GM21619 (cell line): Measurements from ENCODE around the gene LCN2.

Source experiments
- ATAC-seq: cut with Tn5 transposase; IDR thresholded peaks from one replicate; pipeline ENCODE4 v1.9.1; 2021; ENCODE audit not compliant: unreplicated experiment

Gene LCN2

GRCh38 chr9:128148509-128149000 is 698 bp upstream of the LCN2 start:
- no peak for ATAC-seq

DNA sequence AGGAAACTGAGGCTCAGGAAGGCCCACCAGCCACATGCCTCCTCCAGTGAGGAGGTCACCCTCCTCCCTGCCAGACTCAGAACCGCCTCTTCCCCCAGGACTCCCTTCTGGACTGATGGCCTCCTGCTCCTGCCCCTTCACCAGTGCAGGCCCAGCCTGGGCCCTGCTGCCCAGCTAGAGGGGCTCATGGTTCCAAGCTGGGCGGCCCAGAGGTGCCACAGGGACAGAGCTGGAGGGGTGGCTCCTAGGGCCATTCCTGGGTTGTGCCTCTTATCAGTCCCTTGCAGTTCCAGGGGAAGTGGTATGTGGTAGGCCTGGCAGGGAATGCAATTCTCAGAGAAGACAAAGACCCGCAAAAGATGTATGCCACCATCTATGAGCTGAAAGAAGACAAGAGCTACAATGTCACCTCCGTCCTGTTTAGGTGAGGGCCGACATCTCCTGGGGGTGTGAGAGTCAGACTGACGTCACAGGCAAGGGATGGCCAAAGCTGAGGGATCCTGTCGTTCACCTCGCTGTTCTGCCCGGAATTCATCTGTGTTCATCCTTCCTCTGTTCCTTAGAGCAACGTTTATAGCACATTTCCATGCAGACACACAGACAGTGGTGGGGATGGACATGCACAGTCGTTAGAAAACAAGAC is 819 bp downstream of the LCN2 start:
- ATAC-seq = no peak

- ATAC-seq = no peak
These were observed 1.5 kb downstream of the LCN2 start for GRCh38 chr9:128150594-128151308.

DNA sequence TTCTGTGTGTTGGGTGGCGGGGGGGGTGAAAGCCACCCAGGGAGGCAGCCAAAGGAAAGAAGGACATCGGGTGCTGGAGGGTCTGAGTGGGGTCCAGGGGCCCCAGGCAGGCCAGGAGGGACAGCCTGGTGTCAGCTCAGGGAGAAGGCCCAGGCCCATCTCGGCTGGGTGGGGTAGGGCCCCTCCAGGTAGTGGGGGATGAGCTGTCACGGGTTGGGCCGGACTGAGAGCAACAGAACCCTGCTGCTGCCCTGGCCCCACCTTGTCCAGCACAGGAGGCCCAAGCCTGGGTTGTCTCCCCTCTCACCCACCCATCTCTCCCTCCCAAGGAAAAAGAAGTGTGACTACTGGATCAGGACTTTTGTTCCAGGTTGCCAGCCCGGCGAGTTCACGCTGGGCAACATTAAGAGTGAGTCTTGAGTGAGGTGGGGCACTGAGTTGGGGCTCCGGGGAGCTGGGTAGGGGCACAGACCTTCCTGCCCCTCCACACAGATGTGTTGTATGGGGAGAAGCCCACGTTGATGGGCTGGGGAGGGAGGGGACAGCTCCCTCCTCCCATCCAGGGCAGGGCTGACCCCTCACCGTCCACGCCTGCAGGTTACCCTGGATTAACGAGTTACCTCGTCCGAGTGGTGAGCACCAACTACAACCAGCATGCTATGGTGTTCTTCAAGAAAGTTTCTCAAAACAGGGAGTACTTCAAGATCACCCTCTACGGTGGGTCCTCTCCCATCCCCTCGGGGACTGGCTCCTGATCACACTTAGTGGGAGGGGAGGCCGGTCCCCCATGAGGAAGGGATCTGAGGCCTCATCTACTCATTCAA is 2.3 kb downstream of the LCN2 start:
- no peak for ATAC-seq

GRCh38 chr9:128152133-128153059 is 3.1 kb downstream of the LCN2 start:
- ATAC-seq = no peak

GRCh38 chr9:128153060-128153946 is 4.0 kb downstream of the LCN2 start:
- no peak for ATAC-seq

DNA sequence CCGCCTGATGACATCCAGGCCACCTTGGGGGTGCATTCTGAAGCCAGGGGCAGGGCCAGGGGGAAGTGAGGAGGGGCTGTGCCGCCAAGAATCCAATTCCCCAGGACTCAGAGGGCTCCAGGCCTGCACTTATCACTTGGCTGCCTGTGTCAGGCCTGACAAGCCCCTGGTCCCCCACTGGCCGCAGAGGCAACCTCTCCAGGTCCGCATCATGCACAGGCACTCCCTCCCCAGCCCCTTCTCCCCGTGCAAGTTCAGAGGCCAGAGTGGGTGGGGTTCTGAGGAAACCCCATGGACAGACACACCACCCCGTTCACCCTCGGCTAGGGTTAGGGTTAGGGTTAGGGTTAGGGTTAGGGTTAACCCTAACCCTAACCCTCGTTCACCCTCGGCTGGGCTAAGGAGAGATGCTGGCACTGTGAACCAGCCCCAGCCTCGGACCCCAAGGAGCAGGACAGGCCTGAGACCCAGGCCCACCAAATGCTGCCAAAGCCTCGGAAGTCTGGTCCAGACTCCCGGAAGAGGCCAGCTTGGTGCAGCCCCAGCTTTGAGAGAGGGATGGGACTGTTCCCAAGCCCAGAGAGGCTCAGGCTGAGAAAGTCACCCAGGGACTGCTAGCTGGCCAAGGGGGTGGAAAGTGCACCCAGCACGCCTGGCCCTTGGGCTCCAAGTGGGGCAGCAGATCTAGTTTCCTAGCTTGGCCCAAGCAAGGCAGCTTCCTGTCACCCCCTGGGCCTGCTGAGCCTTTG is 4.9 kb downstream of the LCN2 start:
- no peak for ATAC-seq

- ATAC-seq = no peak
These were observed 6.7 kb downstream of the LCN2 start for GRCh38 chr9:128155736-128156500.

- ATAC-seq = no peak
These were observed 10.2 kb downstream of the LCN2 start for GRCh38 chr9:128159522-128159783.

GRCh38 chr9:128159784-128160602 is 10.7 kb downstream of the LCN2 start, which contains the start of gene BBLN:
Gene BBLN, plus strand, starts transcription at chr9:128160265. Its CDS starts 143 bp downstream, at chr9:128160408.
- peak; percentile 68 for ATAC-seq

DNA sequence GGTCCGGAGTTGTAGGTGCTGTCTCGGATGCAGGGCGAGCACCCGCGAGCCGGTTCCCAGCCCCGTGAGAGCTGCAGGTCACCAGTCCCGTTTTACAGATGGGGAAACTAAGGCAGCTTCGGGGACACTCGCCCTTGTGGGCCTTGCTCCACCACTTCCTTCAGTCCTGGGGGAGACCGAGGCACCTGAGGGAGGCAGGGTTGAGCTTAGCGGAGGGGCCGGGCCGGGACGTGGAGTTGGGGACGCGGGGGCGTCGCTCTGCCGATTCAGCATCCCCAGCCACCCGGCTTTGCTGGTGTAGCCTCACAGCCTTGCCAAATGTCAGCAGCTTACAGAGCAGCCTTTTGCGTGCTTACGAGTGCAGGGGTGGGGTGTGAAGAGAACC is 11.3 kb downstream of the LCN2 start:
- ATAC-seq = peak; percentile 5

GRCh38 chr9:128161215-128161902 is 12.1 kb downstream of the LCN2 start:
- ATAC-seq = no peak

GRCh38 chr9:128162215-128163026 is 13.2 kb downstream of the LCN2 start:
- ATAC-seq = no peak

DNA sequence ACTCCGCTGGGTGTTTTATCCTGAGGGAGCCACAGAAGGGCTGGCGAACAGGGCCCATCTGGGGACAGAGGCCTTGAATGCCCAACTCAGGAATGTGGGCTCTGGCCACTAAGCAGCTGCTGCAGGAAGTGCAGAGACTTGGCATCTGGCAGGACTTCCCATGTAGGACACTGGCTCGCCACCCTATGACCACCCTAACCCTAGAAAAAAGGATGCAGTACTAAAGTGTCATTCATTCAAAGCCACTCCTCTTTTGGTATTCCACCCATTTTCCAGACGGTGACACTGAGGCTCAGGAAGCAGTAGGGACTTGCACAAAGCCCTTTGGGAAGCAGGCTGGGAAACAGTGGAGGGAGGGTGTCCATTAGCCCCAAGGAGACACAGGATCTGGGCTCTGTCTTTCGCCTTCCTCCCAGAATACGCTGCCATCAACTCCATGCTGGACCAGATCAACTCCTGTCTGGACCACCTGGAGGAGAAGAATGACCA is 13.8 kb downstream of the LCN2 start:
- no peak for ATAC-seq

DNA sequence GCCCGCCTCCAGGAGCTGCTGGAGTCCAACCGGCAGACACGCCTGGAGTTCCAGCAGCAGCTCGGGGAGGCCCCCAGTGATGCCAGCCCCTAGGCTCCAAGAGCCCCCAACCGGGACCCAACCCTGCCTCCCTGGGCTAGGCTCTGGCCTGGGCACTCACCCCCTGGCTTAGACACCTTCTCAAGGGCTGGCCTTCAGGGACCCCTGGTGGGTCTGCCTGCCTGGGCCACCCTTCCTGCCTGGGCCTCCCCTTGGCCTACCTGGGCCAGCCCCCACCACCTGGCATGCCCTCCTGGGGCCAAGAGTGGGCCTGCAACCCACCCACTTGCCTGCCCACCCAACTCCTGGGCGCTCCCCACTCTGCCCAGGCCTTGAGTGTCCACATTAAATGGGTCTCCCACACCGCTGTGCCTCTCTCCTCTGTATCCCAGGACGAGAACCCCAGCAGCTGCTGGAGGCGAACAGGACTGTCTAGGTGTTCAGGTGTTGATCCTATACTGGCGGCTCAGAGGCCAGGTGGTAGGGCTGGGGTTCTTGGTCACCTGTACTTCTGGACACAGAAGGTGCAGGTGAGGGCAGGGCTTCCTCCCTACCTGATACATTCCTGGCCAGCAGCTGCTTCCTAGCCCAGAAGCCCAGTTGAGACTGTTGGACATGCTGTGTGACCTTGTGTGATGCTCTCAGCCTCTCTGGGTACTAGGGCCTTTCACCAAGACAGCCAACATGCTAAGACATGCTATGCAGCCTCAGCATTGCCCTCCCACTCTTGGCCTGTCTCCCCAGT is 14.5 kb downstream of the LCN2 start:
- ATAC-seq = no peak
